ENCODE measurements around the gene DCST2.
A peak's percentile ranks its signal among the peaks of the same experiment; 100 is the strongest.
"Not testable (repeated sequence)": the region's sequence is repeated elsewhere in the genome, so short reads cannot be mapped to it uniquely, and the experiment has no call there.

The DCST2 gene

GRCh38 chr1:154989195-154989860, 44.3 kb downstream of the DCST2 start:
- TF ChIP-seq CTCF (conservative IDR thresholded peaks at IDR 0.05), result no peak
- H3K27ac ChIP-seq, result no peak overlapping the region

GRCh38 chr1:154988058-154988954, 45.3 kb downstream of the DCST2 start:
- TF ChIP-seq CTCF (conservative IDR thresholded peaks at IDR 0.05), result no peak
- no peak overlapping the region for H3K27ac ChIP-seq

- no peak for TF ChIP-seq CTCF (conservative IDR thresholded peaks at IDR 0.05)
- no peak overlapping the region for H3K27ac ChIP-seq
Observed at GRCh38 chr1:154987326-154987725, 46.3 kb downstream of the DCST2 start.

GRCh38 chr1:154986736-154987135, 46.8 kb downstream of the DCST2 start:
- H3K27ac ChIP-seq, result not testable (repeated sequence)

DNA sequence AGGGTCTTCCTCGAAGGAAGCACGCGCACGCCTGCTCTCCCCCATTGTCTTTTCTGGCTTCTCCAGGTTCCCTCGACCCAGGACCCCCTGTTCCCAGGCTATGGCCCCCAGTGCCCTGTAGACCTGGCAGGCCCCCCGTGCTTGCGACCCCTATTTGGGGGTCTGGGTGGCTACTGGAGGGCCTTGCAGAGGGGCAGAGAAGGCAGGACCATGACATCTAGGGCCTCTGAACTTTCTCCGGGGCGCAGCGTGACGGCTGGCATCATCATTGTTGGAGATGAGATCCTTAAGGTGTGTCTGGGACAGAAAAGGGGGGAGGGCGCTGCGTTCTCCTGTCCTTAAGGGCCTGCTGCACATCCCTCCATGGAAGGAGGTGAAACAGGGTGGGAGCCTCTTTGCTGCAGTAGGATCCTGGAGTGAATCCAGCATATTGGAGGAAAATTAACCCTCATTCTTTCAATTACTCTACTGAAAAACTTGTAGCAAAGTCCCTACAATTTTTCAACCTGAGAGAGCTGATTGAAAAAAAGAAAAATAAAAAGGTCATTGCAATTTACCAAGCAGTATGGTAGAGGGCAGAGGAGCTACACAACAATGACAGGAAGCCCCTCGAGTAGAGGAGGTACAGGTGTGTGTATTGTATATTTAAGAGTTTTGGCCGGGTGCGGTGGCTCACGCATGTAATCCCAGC, 49.7 kb downstream of the DCST2 start:
- no peak; the same call in 1 of the 2 replicates for TF ChIP-seq CTCF (conservative IDR thresholded peaks at IDR 0.05)
- H3K27ac ChIP-seq, result peak overlapping the region; percentile 78

- TF ChIP-seq CTCF (conservative IDR thresholded peaks at IDR 0.05), result no peak
- peak within 1 kb of the TSS; percentile 78 for H3K27ac ChIP-seq
Observed at GRCh38 chr1:154982897-154983648, 50.5 kb downstream of the DCST2 start, which contains the start of gene FLAD1. TSS of gene FLAD1 (plus strand) at chr1:154983344. CDS start at chr1:154983695, 351 bp downstream.

- H3K27ac ChIP-seq, result peak overlapping the region; percentile 78
- no peak for TF ChIP-seq CTCF (conservative IDR thresholded peaks at IDR 0.05)
Observed at GRCh38 chr1:154982341-154982740, 51.2 kb downstream of the DCST2 start.

Measured in VCaP (cell line).